Left colon (tissue), 2 donors: ENCODE data around the gene ANXA7. TPM values are rescaled to one million over a fixed set of nuclear protein-coding genes. Genes with fewer than 3 reads are reported as not detected.

Experiments
- ATAC-seq: fragments of 200-7000 bp; cut with Tn5 transposase; one replicate; pipeline ENCODE4 v1.9.1; 2020; ENCODE audit warnings: mild to moderate bottlenecking, moderate library complexity
- DNase-seq, 2 donors: peaks; one replicate each; pipeline ENCODE4 v3.0.0-alpha.2; 2020
- intact Hi-C, 2 donors: fragments of 100-400 bp; cut with DNase I in 1 of 2; cut with micrococcal nuclease in 1 of 2; formaldehyde crosslinking; loops; one replicate each; pipeline versions ENCODE4 v1.11.2 to v1.14.0; 2022; cut with DNase I, micrococcal nuclease
- long read RNA-seq: library from polyadenylated mRNA; unstranded; transcript quantifications from one replicate; pipeline ENCODE4 v2.0.0, GENCODE V29; 2021
- total RNA-seq, 2 donors: library from RNA; stranded (reverse); fragmentation: NEBNext Ultra II Directional; extraction: Animal tissue kit (Norgen Biotek cat#: 25700); gene quantifications; one replicate each; pipeline ENCODE4 v1.2.1, GENCODE V29; 2021
- donor health status: DM: no; HTN: no; CAD: no.
- donor health status: DM: yes; HTN: yes; CAD: no.

The ANXA7 gene
- total RNA-seq = 100 to 1,000 TPM in 1 of 2 donors, 10 to 100 TPM in 1; 97.5 to 114 TPM
- long read RNA-seq, transcript ANXA7-202 (13 exons, 2,452 nt) = major isoform, 258 of 338 reads
- long read RNA-seq, partial matches to known transcripts = 47 of 338 reads
- long read RNA-seq, other reads (novel, unspliced or antisense) = 33 of 338 reads

- intact Hi-C loops = no loop called here
- DNase-seq (peak; percentile 95 to 98), ATAC-seq (peak; percentile 91)
These were observed at the start of gene ANXA7 for GRCh38 chr10:73413528-73414229. Gene ANXA7 (minus strand): TSS chr10:73414058. CDS start chr10:73400856, 13,202 bp downstream.

GRCh38 chr10:73460897-73461296, 47.0 kb upstream of the ANXA7 start:
- intact Hi-C loops = no loop called here
- ATAC-seq (no peak), DNase-seq (no peak)

GRCh38 chr10:73459683-73460314, 45.9 kb upstream of the ANXA7 start:
- peak; percentile 97 for ATAC-seq
- intact Hi-C loops = no loop called here

GRCh38 chr10:73456187-73456890, 42.5 kb upstream of the ANXA7 start:
- DNase-seq (no peak), ATAC-seq (no peak)
- intact Hi-C loops = no loop called here

More at GRCh38 chr10:73459683-73460314, 45.9 kb upstream of the ANXA7 start:
- DNase-seq = no peak

GRCh38 chr10:73449113-73449512, 35.3 kb upstream of the ANXA7 start:
- DNase-seq = no peak
- intact Hi-C loops = no loop called here
- ATAC-seq = no peak

- intact Hi-C loops = no loop called here
- no peak for ATAC-seq
- no peak for DNase-seq
These were observed 34.5 kb upstream of the ANXA7 start for GRCh38 chr10:73448384-73448783.

GRCh38 chr10:73446926-73447325, 33.1 kb upstream of the ANXA7 start:
- no peak for DNase-seq
- ATAC-seq = no peak
- intact Hi-C loops = no loop called here

GRCh38 chr10:73444457-73444856, 30.6 kb upstream of the ANXA7 start:
- DNase-seq (no peak), ATAC-seq (no peak)
- intact Hi-C loops = no loop called here

- intact Hi-C loops = no loop called here
- ATAC-seq (no peak), DNase-seq (no peak)
These were observed 25.9 kb upstream of the ANXA7 start for GRCh38 chr10:73439605-73440312.

GRCh38 chr10:73439055-73439454, 25.2 kb upstream of the ANXA7 start:
- ATAC-seq (no peak), DNase-seq (no peak)
- intact Hi-C loops = no loop called here

- ATAC-seq (no peak), DNase-seq (no peak)
- intact Hi-C loops = no loop called here
These were observed 19.6 kb upstream of the ANXA7 start, which contains the start of gene MSS51 for GRCh38 chr10:73433538-73433867. Gene MSS51 (minus strand): TSS chr10:73433561. CDS start chr10:73428284, 5,277 bp downstream.

GRCh38 chr10:73432646-73433537, 19.0 kb upstream of the ANXA7 start:
- intact Hi-C loops = no loop called here
- DNase-seq (no peak), ATAC-seq (no peak)

- ATAC-seq (no peak), DNase-seq (no peak)
- intact Hi-C loops = no loop called here
These were observed 12.5 kb upstream of the ANXA7 start for GRCh38 chr10:73426318-73426717.

GRCh38 chr10:73424478-73424877, 10.6 kb upstream of the ANXA7 start:
- no peak for ATAC-seq

GRCh38 chr10:73423309-73423708, 9.5 kb upstream of the ANXA7 start:
- intact Hi-C loops = no loop called here
- DNase-seq (no peak), ATAC-seq (no peak)

More at GRCh38 chr10:73424478-73424877, 10.6 kb upstream of the ANXA7 start:
- intact Hi-C loops = no loop called here
- DNase-seq = no peak

- no peak for ATAC-seq
- intact Hi-C loops = no loop called here
- DNase-seq = no peak
These were observed 2.7 kb upstream of the ANXA7 start for GRCh38 chr10:73416571-73416970.

GRCh38 chr10:73414230-73414945, 530 bp upstream of the ANXA7 start:
- intact Hi-C loops = no loop called here
- DNase-seq = peak; percentile 47 to 59
- ATAC-seq = peak; percentile 54
